GOT3 (cell line): ENCODE data around the gene DUSP1.

Source experiments
- DNase-seq: peaks from one replicate; lab custom pipeline; 2025; ENCODE audit warnings: mixed read lengths; lab: John Stamatoyannopoulos, UW

The DUSP1 gene

DNA sequence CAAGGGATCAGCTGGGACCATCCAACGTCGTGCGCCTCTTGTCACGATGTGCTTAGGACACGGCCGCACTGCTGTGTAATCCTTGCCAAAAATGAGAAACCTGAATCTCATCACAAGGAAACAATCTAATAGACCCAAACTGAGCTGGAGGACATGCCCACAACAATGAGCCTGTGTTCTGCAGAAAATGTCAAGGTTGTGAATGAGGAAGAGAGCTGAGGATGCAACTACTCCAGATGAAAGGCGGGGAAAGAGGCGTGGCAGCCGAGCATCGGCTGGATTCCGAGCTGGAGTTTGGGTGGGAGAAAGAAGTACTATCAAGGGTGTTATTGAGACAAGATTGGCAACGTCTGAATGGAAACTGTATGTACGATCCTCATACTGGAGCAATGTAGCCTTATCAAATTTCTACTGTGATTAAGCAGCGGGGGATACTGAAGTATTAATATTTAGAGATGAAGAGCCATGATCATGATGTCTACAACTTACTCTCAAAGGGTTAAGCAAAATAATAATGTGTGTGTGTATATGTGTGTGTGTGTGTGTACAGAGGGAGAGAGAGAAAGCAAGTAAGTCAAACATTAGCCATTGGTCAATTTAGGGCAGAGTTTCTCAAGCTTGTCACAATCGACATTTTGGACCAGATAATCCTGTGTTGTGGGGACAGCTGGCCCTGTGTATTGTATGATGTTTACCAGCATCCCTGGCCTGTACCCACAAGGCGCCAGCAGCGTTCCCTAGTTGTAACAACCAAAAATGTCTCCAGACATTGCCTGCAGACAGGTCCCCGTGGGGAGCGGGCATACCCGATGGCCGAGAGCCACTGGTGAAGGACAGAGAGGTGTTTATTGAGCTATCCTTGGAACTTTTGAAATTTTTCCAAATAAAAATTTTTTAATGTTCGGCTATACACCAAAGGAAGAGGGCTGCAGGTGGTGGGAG lies 46.5 kb downstream of the DUSP1 start:
- DNase-seq, result no peak

DNA sequence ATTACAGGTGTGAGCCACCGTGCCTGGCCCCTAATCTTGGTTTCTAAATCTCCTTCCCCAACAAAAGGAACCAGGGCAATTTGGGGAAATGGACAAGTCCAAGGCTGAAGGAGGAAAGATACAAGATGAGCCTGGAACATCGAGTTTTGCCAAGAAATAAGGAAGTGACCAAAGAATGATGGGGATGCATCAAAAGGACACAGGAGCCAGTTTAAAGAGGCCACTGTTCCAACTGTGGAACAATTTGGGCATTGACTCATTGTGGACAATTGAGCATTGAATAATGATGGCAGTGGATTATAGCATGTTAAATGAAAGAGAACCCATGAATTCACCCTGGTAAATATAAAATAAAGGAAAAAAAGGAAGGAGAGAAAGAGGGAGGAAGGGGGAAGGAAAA lies 47.5 kb downstream of the DUSP1 start:
- DNase-seq, result no peak

DNA sequence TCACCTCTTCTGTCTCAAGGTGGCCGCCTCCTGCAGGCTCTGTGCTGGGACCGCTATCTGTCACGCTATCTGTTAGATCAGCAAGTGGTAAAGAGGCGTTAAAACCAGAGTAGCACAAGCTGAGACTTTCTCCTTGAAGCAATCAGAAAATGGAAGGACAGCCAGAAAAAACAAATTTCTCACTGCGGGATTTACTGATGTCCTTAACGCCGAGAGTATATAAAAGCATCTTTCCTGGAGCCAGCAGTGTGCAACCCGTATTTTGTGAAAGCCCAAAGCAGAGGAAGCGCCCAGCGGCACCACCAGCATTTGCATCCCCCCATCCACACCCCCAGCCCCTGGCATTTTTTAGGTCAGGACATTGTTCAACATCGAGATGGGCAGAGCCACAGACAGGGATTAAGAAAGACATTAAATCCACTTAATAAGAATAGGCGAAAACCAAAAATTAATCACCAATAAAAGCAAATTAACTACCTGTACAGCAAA lies 48.6 kb downstream of the DUSP1 start:
- DNase-seq, result no peak

DNA sequence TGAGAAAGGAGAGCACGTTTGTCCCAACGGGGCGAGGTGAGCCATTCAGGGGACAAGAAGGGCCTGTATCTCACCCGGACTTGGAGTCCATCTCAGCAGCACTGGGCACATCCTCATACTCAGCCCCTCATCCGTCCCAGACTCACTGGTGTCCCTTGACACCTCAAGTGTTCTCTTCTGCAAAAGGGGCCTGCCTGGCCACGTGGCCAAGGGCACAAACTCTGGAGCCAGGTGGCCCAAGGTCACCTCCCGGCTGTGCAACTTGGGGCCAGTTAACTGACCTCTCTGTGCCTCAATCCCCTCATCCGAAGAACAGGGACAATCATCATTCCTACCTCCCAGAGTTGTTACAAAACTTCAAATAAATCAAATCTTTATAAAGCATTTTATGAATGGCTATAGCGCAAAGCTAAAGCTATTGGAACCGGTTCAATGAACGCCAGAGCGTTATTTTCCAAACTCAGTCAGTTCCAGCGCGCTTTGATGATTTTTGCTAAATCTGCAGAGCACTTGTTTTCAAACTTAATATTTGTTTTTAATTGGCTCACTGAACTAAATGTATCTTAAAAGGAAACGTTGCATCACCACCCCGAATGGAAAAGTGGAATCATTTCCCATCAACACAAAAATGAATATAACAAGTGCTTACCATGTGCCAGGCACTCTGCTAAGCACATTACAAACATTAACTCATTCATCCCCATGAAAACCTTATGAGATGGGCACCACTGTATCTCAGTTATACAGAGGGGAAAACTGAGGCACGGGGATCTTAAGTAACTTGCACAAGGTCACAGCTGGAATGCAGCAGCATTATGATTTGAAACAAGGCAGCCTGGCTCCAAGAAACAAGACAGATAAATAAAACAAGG lies 49.3 kb downstream of the DUSP1 start:
- DNase-seq, result no peak

DNA sequence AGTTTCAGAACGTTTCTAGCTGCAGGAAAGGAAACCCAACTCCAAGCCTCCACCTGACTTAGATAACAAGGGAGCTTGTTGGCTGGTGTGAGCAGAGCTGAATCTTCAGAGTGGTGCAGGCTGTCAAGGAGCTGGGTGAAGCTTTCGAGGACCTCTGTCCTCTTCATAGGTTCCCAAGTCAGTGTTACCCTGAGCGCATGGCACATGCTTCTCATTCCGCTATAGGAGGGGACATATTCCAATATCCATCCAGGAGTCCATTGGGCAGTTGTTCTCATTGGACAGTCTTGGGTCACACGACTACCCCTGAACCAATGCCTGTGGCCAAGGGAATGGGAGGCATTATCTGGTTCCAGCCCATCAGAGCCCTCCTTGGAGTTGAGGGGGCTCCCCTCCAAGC lies 50.3 kb downstream of the DUSP1 start:
- DNase-seq, result no peak

DNA sequence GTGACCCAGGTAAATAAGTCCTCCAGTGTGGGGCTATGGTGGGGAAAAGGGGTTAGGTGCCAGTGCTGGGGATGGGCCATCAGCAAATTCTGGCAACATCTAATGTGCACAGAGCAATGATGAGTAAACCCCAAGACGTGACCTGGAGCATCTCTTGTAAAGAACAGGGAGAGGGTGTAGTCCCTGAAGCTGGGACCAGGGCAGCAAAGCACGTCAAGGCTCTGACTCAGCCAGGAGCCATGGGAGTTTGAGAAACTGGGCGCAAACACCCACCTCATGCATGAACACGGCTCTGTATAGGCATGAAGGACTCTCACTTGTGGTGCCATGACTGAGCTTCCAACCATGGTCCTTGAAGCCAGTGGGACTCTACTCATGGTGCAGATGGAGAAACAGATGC lies 51.8 kb downstream of the DUSP1 start:
- DNase-seq, result no peak

DNA sequence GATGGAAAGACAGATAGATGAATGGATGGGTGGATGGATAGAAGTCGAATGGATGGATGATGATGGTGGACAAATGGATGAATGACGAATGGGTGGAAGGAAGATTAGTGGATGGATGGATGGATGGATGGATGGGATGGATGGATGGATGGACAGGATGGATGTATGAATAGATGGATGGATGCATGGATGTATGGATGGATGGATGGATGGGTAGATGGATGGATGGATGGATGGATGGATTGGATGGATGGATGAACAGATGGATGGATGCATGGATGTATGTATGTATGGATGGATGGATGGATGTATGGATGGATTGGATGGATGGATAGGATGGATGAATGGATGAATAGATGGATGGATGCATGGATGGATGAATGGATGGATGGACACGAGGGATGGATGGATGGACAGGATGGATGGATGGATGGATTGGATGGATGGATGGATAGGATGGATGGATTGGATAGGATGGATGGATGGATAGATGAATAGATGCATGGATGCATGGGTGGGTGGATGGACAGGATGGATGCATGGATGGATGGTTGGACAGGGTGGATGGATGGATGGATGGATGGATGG lies 52.4 kb downstream of the DUSP1 start:
- DNase-seq, result no peak
